ENCODE measurements around the gene SPNS2. TPM values are rescaled to one million over a fixed set of nuclear protein-coding genes. Genes with fewer than 3 reads are reported as not detected.

Gene SPNS2
- polyA plus RNA-seq, 3 donors, result 0.23 to 0.33 TPM; not detected in 1

DNA sequence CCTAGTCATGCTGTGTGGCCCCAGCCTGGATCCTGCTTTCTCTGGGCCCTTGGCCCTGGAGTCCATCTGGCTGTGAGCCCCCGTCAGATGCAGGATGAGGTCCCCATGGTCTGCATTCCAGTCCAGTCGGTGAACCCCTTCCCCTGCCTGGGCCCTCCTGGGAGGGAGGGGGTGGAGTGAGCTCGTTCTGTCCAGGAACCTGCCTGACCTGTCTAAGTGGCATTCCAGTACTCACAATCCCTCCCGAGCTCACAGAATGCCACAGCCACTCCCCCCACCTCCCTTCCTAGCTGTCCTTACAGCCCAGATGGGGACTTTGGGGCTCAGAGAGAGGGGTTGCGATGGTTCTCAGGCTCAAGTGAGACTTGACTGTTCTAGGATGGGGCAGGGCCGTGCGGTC lies 15.5 kb downstream of the SPNS2 start:
- intact Hi-C loops (cut with micrococcal nuclease), result no loop called here
- H3K4me1 Mint-ChIP-seq, result peaks cover 37% of the 10 kb centered on the region
- no peak overlapping the region for H3K27ac Mint-ChIP-seq
- no peak overlapping the region for H3K27ac ChIP-seq (ENCODE audit: low read depth in 1 of 2, low read length in 2 of 2)
- no peak overlapping the region for H3K4me3 ChIP-seq (replicated peaks in 1 of 3; ENCODE audit: low read depth in 2 of 3, low read length in 3 of 3)
- H3K4me1 ChIP-seq (ENCODE audit: control insufficient read depth in 1 of 2, insufficient read depth in 2 of 2, low read length in 2 of 2), result peaks cover 27 to 28% of the 10 kb centered on the region in 2 donors
- no peaks in the 10 kb centered on the region for H3K79me2 ChIP-seq (ENCODE audit: insufficient read depth, low read length)
- TF ChIP-seq, protein P1, sequence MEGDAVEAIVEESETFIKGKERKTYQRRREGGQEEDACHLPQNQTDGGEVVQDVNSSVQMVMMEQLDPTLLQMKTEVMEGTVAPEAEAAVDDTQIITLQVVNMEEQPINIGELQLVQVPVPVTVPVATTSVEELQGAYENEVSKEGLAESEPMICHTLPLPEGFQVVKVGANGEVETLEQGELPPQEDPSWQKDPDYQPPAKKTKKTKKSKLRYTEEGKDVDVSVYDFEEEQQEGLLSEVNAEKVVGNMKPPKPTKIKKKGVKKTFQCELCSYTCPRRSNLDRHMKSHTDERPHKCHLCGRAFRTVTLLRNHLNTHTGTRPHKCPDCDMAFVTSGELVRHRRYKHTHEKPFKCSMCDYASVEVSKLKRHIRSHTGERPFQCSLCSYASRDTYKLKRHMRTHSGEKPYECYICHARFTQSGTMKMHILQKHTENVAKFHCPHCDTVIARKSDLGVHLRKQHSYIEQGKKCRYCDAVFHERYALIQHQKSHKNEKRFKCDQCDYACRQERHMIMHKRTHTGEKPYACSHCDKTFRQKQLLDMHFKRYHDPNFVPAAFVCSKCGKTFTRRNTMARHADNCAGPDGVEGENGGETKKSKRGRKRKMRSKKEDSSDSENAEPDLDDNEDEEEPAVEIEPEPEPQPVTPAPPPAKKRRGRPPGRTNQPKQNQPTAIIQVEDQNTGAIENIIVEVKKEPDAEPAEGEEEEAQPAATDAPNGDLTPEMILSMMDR (IDR thresholded peaks at IDR 0.05), result no peak
- H3K27me3 ChIP-seq (ENCODE audit: control insufficient read depth in 2 of 2, insufficient read depth in 2 of 2, low read length in 2 of 2), result no peaks in the 10 kb centered on the region
- H3K9me3 Mint-ChIP-seq, result peaks cover 0 to 3% (median 0%) of the 10 kb centered on the region in 7 donors
- H3K4me2 ChIP-seq (replicated peaks; ENCODE audit: extremely low read depth, low read length, poor library complexity, severe bottlenecking), result no peak overlapping the region
- no peak overlapping the region for H3K4me3 Mint-ChIP-seq
- no peaks in the 10 kb centered on the region for H3K36me3 ChIP-seq (replicated peaks in 1 of 2; ENCODE audit: control insufficient read depth in 1 of 2, insufficient read depth in 2 of 2, low read length in 2 of 2)
- H4K20me1 ChIP-seq (ENCODE audit: insufficient read depth, low read length), result no peaks in the 10 kb centered on the region
- H3K9ac ChIP-seq (ENCODE audit: insufficient read depth, low read length, poor library complexity, severe bottlenecking), result no peak overlapping the region
- H3K27me3 Mint-ChIP-seq (ENCODE audit: low read depth in 3 of 3), result peaks cover 6 to 13% (median 8%) of the 10 kb centered on the region in 3 donors
- no peak for DNase-seq
- H3K9me3 ChIP-seq (replicated peaks in 1 of 2; ENCODE audit: control insufficient read depth in 1 of 2, insufficient read depth in 1 of 2, low read length in 2 of 2), result no peaks in the 10 kb centered on the region
- no peak overlapping the region for H2AFZ ChIP-seq (ENCODE audit: insufficient read depth, low read depth, low read length, poor library complexity, severe bottlenecking)
- H3K36me3 Mint-ChIP-seq, result no peaks in the 10 kb centered on the region
- WGBS (ENCODE audit: insufficient coverage), result 100% methylated on average over 3 of the region's 7 CpGs

DNA sequence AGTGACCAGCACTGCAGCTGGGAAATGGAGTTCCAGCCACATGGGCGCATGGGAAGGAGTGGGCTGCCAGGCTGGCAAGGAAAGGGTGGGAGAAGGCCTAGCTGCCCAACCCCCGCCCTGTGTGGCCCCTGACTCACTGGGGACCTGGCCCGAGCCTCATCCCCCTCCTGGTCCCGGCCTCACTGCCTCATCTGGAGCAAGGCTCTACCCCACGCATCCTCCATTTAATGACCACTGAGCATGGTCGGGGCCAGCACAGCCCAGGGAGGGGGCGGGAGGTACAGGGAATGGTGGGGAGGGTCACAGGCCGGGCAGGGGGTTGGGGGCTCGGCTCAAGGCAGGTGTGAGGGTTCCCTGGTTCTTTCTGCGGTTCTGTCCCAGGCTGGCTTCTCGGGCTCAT lies 16.1 kb downstream of the SPNS2 start:
- peaks cover 5 to 11% (median 7%) of the 10 kb centered on the region in 3 donors for H3K27me3 Mint-ChIP-seq (ENCODE audit: low read depth in 3 of 3)
- no peak overlapping the region for H3K4me3 ChIP-seq (replicated peaks in 1 of 3; ENCODE audit: low read depth in 2 of 3, low read length in 3 of 3)
- H3K36me3 ChIP-seq (replicated peaks in 1 of 2; ENCODE audit: control insufficient read depth in 1 of 2, insufficient read depth in 2 of 2, low read length in 2 of 2), result no peaks in the 10 kb centered on the region
- WGBS (ENCODE audit: insufficient coverage), result 98% methylated on average over 5 of the region's 11 CpGs
- H3K9me3 ChIP-seq (replicated peaks in 1 of 2; ENCODE audit: control insufficient read depth in 1 of 2, insufficient read depth in 1 of 2, low read length in 2 of 2), result no peaks in the 10 kb centered on the region
- no peak overlapping the region for H3K4me2 ChIP-seq (replicated peaks; ENCODE audit: extremely low read depth, low read length, poor library complexity, severe bottlenecking)
- no peak overlapping the region for H3K27ac ChIP-seq (ENCODE audit: low read depth in 1 of 2, low read length in 2 of 2)
- peaks cover 22 to 23% of the 10 kb centered on the region in 2 donors for H3K4me1 ChIP-seq (ENCODE audit: control insufficient read depth in 1 of 2, insufficient read depth in 2 of 2, low read length in 2 of 2)
- intact Hi-C loops (cut with micrococcal nuclease), result no loop called here
- no peaks in the 10 kb centered on the region for H4K20me1 ChIP-seq (ENCODE audit: insufficient read depth, low read length)
- no peak overlapping the region for H3K4me3 Mint-ChIP-seq
- peaks cover 31% of the 10 kb centered on the region for H3K4me1 Mint-ChIP-seq
- peaks cover 0 to 3% (median 0%) of the 10 kb centered on the region in 7 donors for H3K9me3 Mint-ChIP-seq
- H3K9ac ChIP-seq (ENCODE audit: insufficient read depth, low read length, poor library complexity, severe bottlenecking), result no peak overlapping the region
- TF ChIP-seq, protein P1 (IDR thresholded peaks at IDR 0.05), result no peak
- H2AFZ ChIP-seq (ENCODE audit: insufficient read depth, low read depth, low read length, poor library complexity, severe bottlenecking), result no peak overlapping the region
- H3K27me3 ChIP-seq (ENCODE audit: control insufficient read depth in 2 of 2, insufficient read depth in 2 of 2, low read length in 2 of 2), result no peaks in the 10 kb centered on the region
- H3K79me2 ChIP-seq (ENCODE audit: insufficient read depth, low read length), result no peaks in the 10 kb centered on the region
- H3K27ac Mint-ChIP-seq, result no peak overlapping the region
- no peaks in the 10 kb centered on the region for H3K36me3 Mint-ChIP-seq
- no peak for DNase-seq
